Hepatocyte (in vitro differentiated cells): Measurements from ENCODE around the gene IGLON5. TPM values are rescaled to one million over a fixed set of nuclear protein-coding genes. Genes with fewer than 3 reads are reported as not detected.

Experiments used
- DNase-seq: peaks from one replicate; pipeline ENCODE4 v3.0.0-alpha.2; 2016; ENCODE audit warnings: low spot score
- H2AFZ ChIP-seq: fragments of 200-600 bp; sonication (generic); 2 replicates; pipeline ENCODE4 v1.6.0; 2016; ENCODE audit warnings: antibody characterized with exemption, mild to moderate bottlenecking
- H3K27ac ChIP-seq: fragments of 200-600 bp; sonication (generic); 2 replicates; pipeline ENCODE4 v1.5.1; 2016; ENCODE audit warnings: mild to moderate bottlenecking
- H3K27me3 ChIP-seq: fragments of 200-600 bp; sonication (generic); 2 replicates; pipeline ENCODE4 v1.6.1; 2016
- H3K36me3 ChIP-seq: fragments of 200-600 bp; sonication (generic); replicated peaks from 2 replicates; pipeline ENCODE4 v1.5.1; 2016; ENCODE audit warnings: low read depth; ENCODE audit not compliant: insufficient read depth
- H3K4me1 ChIP-seq: fragments of 200-600 bp; sonication (generic); 2 replicates; pipeline ENCODE4 v1.5.1; 2016; ENCODE audit warnings: mild to moderate bottlenecking, moderate library complexity; ENCODE audit not compliant: insufficient read depth
- H3K4me2 ChIP-seq: fragments of 200-600 bp; sonication (generic); 2 replicates; pipeline ENCODE4 v1.6.0; 2016
- H3K4me3 ChIP-seq: fragments of 200-600 bp; sonication (generic); 2 replicates; pipeline ENCODE4 v1.5.1; 2016; ENCODE audit warnings: mild to moderate bottlenecking
- H3K79me2 ChIP-seq: fragments of 200-600 bp; sonication (generic); 2 replicates; pipeline ENCODE4 v1.6.0; 2017; ENCODE audit warnings: mild to moderate bottlenecking
- H3K9me2 ChIP-seq: fragments of 200-600 bp; sonication (generic); replicated peaks from 2 replicates; pipeline ENCODE4 v1.6.0; 2017; ENCODE audit warnings: mild to moderate bottlenecking; ENCODE audit not compliant: insufficient read depth
- H3K9me3 ChIP-seq: fragments of 200-600 bp; sonication (generic); 2 replicates; pipeline ENCODE4 v1.5.1; 2016; ENCODE audit warnings: low read depth, mild to moderate bottlenecking
- H4K20me1 ChIP-seq: fragments of 200-600 bp; sonication (generic); 2 replicates; pipeline ENCODE4 v1.6.0; 2016; ENCODE audit warnings: mild to moderate bottlenecking; ENCODE audit not compliant: insufficient read depth, poor library complexity, severe bottlenecking
- CTCF ChIP-seq: fragments of 200-600 bp; sonication (generic); IDR thresholded peaks from 2 replicates; pipeline ENCODE4 v1.5.1; 2016; ENCODE audit warnings: antibody characterized with exemption, mild to moderate bottlenecking; ENCODE audit not compliant: poor library complexity
- EZH2 ChIP-seq: fragments of 200-600 bp; sonication (generic); IDR thresholded peaks from 2 replicates; pipeline ENCODE4 v1.6.1; 2016; ENCODE audit warnings: antibody characterized with exemption, mild to moderate bottlenecking, borderline replicate concordance
- EZH2phosphoT487 ChIP-seq: fragments of 200-600 bp; sonication (generic); IDR thresholded peaks from one replicate; pipeline ENCODE4 v1.6.1; 2018; ENCODE audit warnings: antibody characterized with exemption, mild to moderate bottlenecking, low read depth, moderate library complexity; ENCODE audit not compliant: unreplicated experiment, severe bottlenecking
- WGBS: methylation state at CpG from one replicate; pipeline ENCODE4 v1.1.6; 2016; ENCODE audit warnings: low lambda C conversion rate; ENCODE audit errors: missing lambda C conversion rate; 5-methylcytosine and 5-hydroxymethylcytosine counted together
- polyA plus RNA-seq: library from polyadenylated mRNA; unstranded; fragments of >200 nt; fragmentation: Nextera tagmentation; extraction: Ambion mirVana; gene quantifications from 2 replicates; pipeline ENCODE4 v1.2.1, GENCODE V29; 2016
- total RNA-seq: library from RNA; depleted of rRNA; stranded (reverse); fragments of >200 nt; gene quantifications from 2 replicates; pipeline ENCODE4 v1.2.3, GENCODE V29; 2014

Gene IGLON5
- total and polyA plus RNA-seq, 2 experiments from 2014 or later, result 2.4 to 5.0 TPM

GRCh38 chr19:51330366-51330765 is 18.9 kb downstream of the IGLON5 start:
- H3K4me2 ChIP-seq, result no peak overlapping the region
- no peaks in the 10 kb centered on the region for H3K79me2 ChIP-seq
- H3K27ac ChIP-seq, result no peak overlapping the region
- no peaks in the 10 kb centered on the region for H4K20me1 ChIP-seq
- DNase-seq, result no peak
- no peaks in the 10 kb centered on the region for H3K4me1 ChIP-seq
- no peaks in the 10 kb centered on the region for H3K36me3 ChIP-seq
- 94% methylated on average over 4 of the region's 4 CpGs for WGBS
- H2AFZ ChIP-seq, result no peak overlapping the region
- TF ChIP-seq EZH2phosphoT487, result no peak
- no peak for TF ChIP-seq EZH2
- no peaks in the 10 kb centered on the region for H3K27me3 ChIP-seq
- no peaks in the 10 kb centered on the region for H3K9me3 ChIP-seq
- H3K9me2 ChIP-seq, result no peaks in the 10 kb centered on the region
- no peak overlapping the region for H3K4me3 ChIP-seq

GRCh38 chr19:51331193-51331592 is 19.7 kb downstream of the IGLON5 start:
- TF ChIP-seq EZH2phosphoT487 (no peak), CTCF (no peak), EZH2 (no peak)
- Histone ChIP-seq H3K27ac (no peak overlapping the region), H3K27me3 (no peaks in the 10 kb centered on the region), H4K20me1 (no peaks in the 10 kb centered on the region), H3K9me2 (no peaks in the 10 kb centered on the region), H3K4me1 (no peaks in the 10 kb centered on the region), H2AFZ (no peak overlapping the region), H3K4me3 (no peak overlapping the region), H3K79me2 (no peaks in the 10 kb centered on the region), H3K9me3 (no peaks in the 10 kb centered on the region), H3K4me2 (no peak overlapping the region), H3K36me3 (no peaks in the 10 kb centered on the region)
- WGBS, result 87% methylated on average over 3 of the region's 3 CpGs
- DNase-seq, result no peak

GRCh38 chr19:51331716-51332115 is 20.3 kb downstream of the IGLON5 start:
- WGBS, result 96% methylated on average over 6 of the region's 6 CpGs

More at GRCh38 chr19:51331716-51332115, 20.3 kb downstream of the IGLON5 start:
- DNase-seq, result no peak
- Histone ChIP-seq H4K20me1 (no peaks in the 10 kb centered on the region), H2AFZ (no peak overlapping the region), H3K4me3 (no peak overlapping the region), H3K27ac (no peak overlapping the region), H3K9me3 (no peaks in the 10 kb centered on the region), H3K27me3 (no peaks in the 10 kb centered on the region), H3K36me3 (no peaks in the 10 kb centered on the region), H3K4me2 (no peak overlapping the region), H3K79me2 (no peaks in the 10 kb centered on the region), H3K9me2 (no peaks in the 10 kb centered on the region), H3K4me1 (no peaks in the 10 kb centered on the region)
- TF ChIP-seq EZH2phosphoT487 (no peak), EZH2 (no peak), CTCF (no peak)
